CD4-positive, alpha-beta T cell treated with Interleukin-6 for 4 hours (primary cell): Measurements from ENCODE around the gene LRRC40.
"Not testable (repeated sequence)": the region's sequence is repeated elsewhere in the genome, so short reads cannot be mapped to it uniquely, and the experiment has no call there.

Experiments used
- DNase-seq: peaks from one replicate; pipeline ENCODE4 v3.0.0-alpha.2; 2020; ENCODE audit warnings: mixed read lengths

LRRC40 gene

DNA sequence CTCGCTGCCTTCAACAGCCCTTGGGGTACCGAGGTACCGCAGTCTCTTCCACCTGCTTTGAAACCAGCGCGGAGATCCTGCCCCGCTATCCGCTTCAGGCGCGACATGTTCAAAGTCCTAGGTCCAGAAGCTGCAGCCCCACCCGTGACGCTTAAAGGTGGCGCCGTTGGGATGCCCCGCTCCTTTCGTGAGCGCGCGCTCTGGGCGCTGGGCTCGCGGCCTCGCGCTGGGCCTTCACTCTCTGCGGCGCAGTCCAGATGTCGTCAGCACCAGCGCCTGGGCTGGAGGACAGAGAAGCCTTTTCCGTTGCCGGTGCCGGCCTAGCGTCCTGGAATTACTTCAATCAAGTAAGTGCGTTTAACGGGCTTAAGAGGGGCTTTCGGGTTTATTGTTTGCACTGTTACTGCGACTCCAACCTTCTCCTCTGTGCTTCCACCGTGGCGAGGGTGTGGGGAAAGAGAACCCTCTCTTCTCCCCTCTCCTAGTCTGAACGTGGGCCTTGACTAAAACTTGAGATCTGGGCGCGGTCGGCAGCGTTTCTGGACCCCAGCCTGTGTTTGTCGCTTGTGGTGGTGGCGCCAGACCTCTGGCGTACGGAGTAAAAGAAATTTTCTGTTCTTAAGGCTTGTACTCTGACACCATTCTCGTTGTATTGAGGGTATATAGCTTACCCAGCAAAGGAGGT is at the start of gene LRRC40:
Gene LRRC40, minus strand, starts transcription at position 146 of the 685 bp plus-strand sequence. Its CDS starts 39 bp downstream, at position 107.
- DNase-seq, result peak; percentile 94

DNA sequence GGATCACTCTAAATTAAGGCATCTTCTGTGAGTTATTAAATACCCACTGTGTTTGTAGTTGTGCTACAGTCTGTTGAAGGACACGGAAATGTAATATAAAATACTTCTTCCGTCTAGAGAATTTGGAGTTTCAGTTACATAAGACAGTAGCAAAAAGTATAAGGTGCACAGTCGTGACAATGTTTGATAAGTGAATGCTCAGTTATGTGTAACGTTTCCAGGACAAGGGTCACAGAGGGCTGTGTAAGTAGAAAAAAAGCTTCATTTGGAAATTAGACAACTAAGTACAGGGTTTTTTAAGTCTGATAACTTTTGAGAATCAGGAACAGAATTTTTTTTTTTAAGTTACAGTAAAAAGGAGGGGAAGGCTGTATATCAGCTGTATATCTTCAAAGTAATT is 43.4 kb upstream of the LRRC40 start:
- no peak for DNase-seq

DNA sequence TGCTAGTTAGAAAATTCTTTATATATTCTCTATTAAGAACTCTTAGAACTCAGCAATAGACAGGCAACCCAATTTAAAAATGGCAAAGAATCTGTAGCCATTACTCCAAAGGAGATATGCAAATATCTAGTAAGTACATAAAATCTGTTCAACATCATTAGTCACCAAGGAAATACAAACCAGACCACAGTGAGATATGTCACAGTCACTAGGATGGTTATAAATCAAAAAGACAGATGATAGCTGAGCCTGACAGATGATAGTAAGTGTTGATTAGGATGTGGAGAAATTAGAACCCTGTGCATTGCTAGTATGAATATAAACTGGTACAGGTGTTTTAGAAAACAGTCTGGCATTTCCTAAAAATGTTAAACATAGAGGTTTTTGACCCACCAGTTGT is 42.4 kb upstream of the LRRC40 start:
- no peak for DNase-seq

DNA sequence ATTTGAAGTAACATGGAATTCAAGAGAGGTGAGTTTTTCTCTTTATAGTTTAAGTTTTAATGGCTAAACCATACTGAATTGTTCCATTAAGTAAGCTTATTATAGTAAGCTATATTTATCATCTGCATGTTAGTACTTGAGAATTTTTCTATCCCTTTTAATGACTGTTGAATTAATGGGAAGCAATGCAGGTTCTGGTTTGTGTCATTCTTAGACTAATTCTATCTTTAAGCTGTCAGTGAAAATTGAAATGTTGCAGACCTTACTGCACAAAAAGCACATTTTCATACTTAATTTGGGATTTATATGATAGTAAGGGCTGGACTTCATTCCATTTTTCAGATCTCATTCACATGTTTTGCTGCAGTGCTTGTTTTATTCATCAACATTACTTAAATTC is 41.7 kb upstream of the LRRC40 start:
- DNase-seq, result no peak

DNA sequence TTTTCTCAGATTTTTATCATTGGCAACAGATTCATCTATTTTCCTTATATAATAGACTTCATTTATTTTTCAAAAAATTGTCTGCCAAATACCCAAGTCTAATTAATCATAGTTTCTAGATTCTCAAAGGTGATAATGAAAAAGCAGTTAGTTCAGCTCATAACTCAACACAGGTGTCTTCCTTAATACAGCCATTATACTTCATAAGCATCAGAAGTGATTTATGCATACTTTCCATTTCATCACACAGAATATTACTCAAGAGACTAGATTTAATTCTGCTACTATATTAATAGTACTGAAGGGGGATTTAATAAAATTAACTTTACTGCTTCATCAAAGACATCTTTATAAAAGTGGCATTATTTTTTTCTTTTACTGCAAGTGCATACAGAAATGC is 34.6 kb upstream of the LRRC40 start:
- no peak for DNase-seq

DNA sequence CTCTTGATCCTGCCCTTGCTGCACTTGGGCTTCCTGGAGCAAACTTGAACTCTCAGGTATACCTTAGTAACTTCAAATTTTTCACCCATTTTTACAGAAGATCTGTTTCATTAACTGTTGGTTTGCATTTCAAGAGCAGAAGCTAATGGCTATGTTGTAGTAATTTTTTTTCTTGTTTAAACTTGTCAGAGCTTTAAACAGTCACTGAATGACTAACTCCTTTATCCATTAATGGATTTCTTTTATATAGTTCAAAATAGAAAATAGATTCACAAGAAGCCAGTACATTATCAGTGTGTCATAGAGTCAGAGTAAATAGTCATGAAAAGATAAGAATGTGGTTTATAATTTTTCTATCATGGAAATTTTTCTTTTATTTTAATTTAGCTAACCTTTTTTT is 29.4 kb upstream of the LRRC40 start:
- DNase-seq, result no peak

DNA sequence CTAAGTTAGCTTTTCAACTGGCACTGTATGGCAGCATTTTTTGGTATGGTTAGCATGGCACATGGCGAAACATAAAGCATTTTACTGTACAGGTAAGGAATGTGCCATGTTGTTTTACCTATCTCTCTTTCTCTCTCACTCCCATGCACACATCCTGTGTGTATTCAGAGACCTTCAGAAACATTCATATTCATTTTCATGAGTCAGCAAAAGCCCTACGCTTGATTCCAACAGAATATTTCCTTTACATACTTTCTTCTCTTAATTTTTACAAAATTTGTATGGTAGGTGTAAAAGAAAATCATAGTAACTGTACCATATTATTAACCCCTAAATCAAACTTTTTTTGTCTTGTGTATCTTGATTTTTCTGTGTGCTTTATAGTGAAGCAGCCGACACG is 26.1 kb upstream of the LRRC40 start:
- no peak for DNase-seq

DNA sequence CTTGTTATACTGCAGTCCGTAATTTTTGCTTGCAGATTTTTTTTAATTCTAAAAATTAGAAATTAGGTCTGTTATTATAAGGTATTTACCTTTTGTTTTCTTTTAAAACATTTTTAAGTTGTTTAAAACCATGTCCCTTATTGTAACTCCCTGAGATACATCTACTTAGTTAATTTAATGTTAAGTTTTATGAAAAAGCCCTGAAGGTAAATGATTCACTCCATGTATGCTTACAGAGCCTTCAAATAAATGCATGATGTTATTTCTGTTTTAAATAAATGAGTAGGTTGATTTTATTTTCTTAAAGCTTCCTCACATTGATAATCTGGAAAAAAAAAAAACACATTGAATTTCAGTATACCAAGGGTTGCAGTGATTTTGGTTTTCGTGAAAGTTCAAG is 23.3 kb upstream of the LRRC40 start:
- DNase-seq, result no peak

DNA sequence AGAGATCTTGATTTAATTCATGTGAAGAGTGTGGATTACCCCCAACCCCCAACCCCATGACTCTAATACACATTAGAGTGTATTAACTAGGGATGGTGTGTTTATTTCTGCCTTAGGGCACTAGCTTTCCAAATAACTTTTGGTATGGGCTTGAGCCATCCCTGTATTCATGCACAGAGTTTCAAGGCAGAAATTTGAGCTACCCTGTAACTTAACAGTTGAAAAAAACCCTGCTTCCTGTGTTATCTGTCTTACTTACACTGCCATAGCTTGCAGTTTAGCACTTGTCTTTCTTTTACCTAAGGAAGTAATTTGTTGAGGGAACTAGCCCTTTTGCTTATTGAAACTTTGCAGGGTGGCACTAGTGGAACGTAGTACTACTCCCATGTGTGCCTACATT is 22.1 kb upstream of the LRRC40 start:
- no peak for DNase-seq

DNA sequence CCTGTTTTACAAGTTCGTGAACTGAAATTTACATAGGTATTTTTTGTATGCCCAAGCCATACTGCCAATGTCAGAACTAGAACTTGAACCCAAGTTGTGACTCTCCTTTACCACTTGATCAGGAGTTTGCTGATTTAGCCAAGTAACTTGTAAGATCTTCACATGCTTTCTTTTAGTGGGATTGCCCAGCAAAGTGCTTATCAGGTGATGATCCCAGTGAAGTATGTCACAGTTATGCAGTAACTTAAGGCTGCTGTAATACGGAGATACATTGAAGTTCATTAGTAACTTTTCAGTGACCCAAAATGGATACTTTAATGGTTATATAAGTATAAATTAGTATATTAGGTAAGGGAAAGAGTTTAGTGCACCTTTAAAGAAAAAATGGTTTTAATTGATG is 19.6 kb upstream of the LRRC40 start:
- no peak for DNase-seq

DNA sequence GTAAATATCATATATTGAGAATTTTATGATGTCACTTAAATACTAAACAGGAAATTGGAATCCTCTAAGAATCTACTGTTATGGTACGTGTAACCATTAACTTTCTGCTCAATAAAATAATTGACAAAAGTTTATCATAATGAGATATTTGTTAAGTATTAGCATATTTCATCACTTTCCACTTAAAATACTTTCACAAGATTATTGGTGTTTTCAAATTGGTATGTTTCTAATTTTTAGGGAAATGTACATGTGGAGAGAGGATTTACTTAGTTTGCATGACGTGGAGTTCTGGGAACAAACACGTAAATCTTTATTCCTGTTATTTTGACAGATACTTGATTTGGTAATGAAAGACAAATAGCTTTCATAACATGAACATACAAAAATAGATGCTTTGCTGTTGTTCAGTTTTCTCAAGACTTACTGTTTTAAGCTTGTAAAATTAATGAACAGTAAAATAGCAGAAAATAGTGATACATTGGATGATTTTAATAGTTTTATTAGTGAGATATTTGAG is 17.4 kb upstream of the LRRC40 start:
- no peak for DNase-seq

DNA sequence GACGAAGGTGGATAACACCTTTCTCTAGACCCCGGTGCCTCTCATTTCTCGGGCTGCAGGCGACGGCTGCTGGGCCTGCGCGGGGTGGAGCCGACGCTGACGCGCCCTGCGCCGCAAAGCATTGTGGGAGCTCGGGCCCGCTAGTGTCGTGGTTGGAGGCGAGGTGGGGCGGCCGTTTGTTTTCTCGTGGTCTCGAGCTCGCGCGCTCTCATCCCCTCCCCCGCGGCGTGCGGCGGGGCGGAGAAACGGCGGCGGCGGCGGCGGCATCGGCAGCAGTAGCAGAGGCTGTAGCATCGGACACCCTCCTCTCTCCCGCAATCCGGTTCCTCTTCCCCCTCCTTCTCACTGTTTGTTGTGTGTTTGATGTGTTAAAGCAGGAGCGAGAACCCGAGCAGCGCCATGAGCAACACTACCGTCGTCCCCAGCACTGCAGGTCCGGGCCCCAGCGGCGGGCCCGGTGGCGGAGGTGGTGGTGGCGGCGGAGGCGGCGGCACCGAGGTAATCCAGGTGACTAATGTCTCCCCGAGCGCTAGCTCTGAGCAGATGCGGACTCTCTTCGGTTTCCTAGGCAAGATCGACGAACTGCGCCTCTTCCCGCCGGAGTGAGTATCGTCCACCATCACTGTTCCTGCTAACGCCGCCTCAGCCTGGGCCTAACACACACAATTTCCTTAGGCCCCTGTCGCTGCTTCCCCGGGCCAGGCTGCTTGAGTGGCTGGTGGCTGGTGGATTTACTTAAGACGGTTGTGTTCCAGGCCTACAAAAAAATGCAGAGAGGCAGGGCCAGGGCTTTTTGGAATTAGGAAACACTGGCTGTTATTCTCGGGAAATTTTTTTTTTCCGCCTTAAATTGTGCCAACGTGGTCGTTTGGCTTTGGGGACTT is 16.1 kb upstream of the LRRC40 start, which contains the start of gene SRSF11:
Gene SRSF11, plus strand, starts transcription at position 143 of the 884 bp plus-strand sequence. Its CDS starts 257 bp downstream, at position 400.
- peak; percentile 97 for DNase-seq

DNA sequence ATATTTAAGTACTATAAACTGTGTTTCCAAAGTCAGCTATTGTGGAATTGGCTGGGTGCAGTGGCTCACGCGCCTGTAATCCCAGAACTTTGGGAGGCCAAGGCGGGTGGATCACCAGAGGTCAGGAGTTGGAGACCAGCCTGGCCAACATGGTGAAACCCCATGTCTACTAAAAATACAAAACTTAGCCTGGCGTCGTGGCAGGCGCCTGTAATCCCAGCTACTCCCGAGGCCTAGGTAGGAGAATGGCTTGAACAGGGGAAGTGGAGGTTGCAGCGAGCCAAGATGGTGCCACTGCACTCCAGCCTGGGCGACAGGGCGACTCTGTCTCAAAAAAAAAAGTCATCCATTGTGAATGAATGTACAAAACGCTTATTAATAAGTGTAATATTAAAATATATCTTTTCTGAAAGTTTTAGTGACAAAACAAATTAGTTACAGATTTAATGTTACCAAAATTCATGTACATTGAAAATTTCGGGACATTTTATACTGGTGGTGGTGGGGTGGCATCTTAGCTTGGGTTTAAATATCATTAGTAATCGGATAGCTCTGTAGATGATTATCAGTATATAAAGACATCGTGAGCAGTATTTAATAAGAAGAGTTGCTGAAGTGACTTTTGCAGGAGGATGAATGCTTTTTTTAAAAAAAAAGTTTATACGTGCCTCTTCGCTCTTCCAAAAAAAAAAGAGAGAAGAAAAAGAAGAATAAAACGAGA is 15.3 kb upstream of the LRRC40 start:
- no peak for DNase-seq

DNA sequence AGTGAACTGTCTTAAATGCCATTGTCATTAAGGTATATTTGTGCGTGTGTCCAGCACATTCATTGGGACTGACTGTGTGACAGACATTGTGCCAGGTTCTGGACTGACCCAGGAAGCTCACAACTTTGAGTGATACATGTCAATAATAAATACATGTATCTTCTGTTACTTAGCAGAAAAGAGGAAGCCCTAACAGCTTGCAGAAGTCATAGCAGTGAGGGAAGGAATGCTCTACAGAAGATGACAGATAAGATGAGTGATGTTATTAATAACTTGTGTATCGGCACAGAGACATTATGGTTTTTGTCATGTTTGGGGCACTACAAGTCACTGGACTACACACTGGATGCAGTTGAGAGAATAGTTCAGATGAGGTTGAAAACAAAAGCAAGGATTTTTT is 14.6 kb upstream of the LRRC40 start:
- no peak for DNase-seq

DNA sequence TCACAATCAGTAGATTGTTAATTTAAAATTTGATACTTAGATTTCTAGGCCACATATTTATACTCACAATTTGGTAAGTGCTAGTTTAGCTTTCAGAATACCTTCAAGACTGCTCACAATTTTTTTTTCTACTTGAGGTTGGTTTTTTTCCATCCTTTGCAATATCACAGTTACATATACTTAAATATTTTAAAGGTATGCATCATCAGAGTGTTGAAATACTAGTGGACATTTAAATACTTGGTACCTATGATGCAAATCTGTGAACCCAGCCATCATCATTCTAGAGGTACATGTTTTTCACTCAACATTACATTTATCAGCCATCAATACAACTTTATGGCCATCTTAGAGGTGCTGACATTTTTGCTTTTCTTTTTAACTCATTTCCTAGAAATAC is 6.2 kb upstream of the LRRC40 start:
- no peak for DNase-seq

DNA sequence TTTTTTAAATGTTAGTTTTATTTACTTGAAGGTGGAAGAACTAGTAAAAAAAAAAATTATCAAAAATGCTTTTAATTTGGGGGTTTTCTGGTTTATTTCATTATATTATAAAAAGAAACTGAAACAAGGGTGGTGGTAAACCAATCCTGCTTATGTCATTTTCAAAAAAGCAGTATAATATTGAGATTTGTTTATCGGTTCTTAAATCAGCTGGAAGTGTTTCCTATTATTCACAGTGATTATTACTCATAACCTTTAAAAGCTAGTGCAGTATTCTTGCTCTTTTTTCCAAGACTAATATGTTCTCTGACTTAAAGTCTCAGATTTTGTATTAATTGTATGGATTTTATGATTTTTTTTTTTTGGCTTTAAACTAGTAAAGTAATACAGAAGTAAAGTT is 5.4 kb upstream of the LRRC40 start:
- DNase-seq, result no peak

DNA sequence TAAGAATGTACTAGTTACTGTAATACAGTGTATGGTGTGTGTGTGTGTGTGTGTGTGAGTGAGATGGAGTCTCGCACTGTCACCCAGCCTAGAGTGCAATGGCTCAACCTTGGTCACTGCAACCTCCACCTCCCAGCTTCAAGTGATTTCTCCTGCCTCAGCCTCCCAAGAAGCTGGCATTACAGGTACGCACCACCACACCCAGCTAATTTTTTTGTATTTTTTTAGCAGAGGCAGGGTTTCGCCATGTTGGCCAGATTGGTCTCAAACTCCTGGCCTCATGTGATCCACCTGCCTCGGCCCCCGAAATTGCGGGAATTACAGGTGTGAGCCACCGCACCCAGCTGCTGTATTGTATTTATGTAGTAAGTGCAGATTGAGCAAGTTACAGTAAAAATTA is 2.9 kb upstream of the LRRC40 start:
- DNase-seq, result no peak

DNA sequence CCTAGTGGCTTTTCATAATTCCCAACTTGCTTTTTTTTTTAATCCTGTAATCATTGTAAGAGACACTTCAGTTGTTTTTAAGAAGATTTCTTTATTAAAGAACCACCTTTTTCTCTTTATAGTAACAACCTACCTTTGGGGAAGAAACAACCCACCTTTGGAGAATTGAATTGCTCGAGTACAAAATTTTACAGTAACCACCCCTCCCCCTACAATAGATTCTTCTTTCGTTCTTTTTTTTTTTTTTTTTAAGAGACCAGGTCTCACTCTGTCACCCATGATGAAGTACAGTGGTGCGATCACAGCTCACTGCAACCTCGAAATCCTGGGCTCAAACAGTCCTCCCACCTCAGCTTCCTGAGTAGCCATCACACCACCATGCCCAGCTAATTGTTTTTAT is 2.1 kb upstream of the LRRC40 start:
- DNase-seq, result no peak

DNA sequence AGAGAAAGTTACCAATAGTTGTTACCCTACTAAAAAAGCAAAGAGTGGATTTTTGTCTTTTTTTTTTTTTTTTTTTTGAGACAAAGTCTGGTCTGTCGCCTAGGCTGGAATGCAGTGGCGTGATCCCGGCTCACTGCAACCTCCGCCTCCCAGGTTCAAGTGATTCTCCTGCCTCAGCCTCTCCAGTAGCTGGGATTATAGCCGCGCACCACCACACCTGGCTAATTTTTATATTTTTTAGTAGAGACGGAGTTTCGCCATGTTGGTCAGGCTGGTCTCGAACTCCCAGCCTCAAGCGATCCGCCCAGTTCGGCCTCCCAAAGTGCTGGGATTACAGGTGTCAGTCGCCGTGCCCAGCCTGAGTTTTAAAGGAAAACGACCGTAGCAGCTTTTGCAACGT is 1.5 kb upstream of the LRRC40 start:
- DNase-seq, result not testable (repeated sequence)

DNA sequence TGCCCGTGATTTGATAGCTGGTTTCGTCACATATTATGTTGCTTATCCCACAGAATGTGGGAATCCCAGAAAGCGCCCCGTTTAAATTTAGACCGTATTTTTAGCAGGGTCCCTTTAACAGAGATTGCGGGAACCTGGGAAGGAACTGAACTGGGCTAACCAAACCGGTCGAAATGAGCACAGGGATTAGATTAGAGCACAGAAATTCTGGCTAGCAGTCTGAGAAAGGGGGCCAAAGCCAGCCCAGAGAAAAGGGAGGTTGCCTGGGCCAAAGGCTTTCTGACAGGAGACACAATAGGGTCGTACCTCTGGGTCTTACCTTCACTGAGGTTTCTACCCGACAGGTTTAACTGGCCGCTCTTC is 327 bp downstream of the LRRC40 start:
- no peak for DNase-seq

DNA sequence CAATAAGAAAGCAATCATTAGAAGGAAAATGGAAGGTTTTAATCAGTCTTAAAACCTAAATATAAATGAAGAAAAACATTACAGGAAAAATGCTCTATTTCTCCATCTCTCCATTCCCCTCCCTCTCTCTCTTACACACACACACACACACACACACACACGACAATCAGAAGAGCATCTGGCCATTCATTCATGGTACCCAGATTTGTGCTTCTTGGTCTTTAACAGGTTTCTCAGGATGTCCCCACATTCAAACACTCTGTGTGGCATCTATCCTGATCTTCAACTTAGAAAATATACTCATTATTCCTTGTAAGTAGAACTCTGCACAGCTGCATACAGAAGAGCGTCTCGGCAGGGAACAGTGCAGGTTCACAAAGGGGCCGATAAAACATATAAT is 779 bp downstream of the LRRC40 start:
- DNase-seq, result no peak

DNA sequence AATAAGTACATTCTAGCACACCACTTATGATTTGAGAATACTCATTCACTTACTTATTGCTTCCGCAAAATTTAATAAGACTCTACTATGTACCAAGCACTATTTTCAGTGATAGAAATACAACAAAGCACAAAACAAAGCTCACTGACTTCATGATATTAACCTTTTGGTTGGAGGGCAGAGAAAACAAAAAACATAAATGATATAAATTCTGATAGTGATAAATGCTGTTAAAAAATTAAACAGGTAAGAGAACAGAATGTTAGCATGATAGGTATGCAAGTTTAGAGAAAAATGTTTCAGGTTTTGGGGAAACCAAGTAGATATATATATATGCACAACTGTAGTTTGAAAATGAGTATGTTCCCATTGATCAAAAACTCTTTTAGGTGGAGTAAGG is 1.2 kb downstream of the LRRC40 start:
- no peak for DNase-seq

DNA sequence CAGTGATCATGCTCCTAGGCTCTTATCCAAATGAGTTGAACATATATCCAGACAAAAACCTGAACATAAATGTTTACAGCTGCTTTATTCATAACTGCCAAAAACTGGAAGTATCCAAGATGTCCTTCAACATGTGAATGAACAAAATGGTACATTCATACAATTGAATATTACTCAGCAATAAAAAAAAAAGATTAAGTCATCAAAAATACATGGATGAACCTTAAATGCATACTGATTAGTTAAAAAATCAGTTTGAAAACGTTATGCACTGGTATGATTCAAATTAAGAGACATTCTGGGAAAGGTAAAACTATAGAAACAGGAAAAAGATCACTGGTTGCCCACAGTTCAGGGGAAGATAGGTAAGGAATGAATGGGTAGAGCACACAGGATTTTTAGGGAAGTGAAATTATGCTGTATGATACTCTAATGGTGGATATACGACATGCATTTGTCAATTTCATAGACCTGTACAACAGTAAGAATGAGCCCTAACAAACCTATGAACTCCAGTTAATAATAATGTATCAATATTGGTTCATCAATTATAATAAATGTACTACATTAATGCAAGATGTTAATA is 3.1 kb downstream of the LRRC40 start:
- no peak for DNase-seq
